Aorta (tissue), 5 donors: ENCODE measurements around the gene WDR31. TPM values are rescaled to one million over a fixed set of nuclear protein-coding genes. Genes with fewer than 3 reads are reported as not detected.

Experiments
- ATAC-seq: fragments of 200-7000 bp; cut with Tn5 transposase; one replicate; pipeline ENCODE4 v1.9.1; 2022; ENCODE audit warnings: moderate library complexity; ENCODE audit not compliant: low FRiP score
- DNase-seq, 2 donors: peaks; one replicate each; pipeline ENCODE4 v3.0.0-alpha.2; 2020
- H3K27ac ChIP-seq, 2 donors: one replicate each; pipeline ENCODE4 v1.5.1; 2013; ENCODE audit warnings: low read length in 2 of 2, mild to moderate bottlenecking in 2 of 2, moderate library complexity in 2 of 2, control low read depth in 1 of 2, inconsistent platforms in 1 of 2, low read depth in 1 of 2
- H3K27me3 ChIP-seq, 2 donors: one replicate each; pipeline ENCODE4 v1.6.1; 2013; ENCODE audit warnings: control low read depth in 1 of 2, low read length in 1 of 2, mild to moderate bottlenecking in 1 of 2, moderate library complexity in 1 of 2; ENCODE audit not compliant: insufficient read depth in 2 of 2, control insufficient read depth in 1 of 2
- H3K36me3 ChIP-seq, 2 donors: one replicate each; pipeline ENCODE4 v1.6.1; 2013; ENCODE audit warnings: control low read depth in 1 of 2, low read length in 1 of 2, mild to moderate bottlenecking in 1 of 2; ENCODE audit not compliant: insufficient read depth in 2 of 2, control insufficient read depth in 1 of 2
- H3K4me1 ChIP-seq, 2 donors: one replicate each; pipeline ENCODE4 v1.6.1; 2013; ENCODE audit warnings: low read length in 2 of 2, control low read depth in 1 of 2, mild to moderate bottlenecking in 1 of 2, moderate library complexity in 1 of 2; ENCODE audit not compliant: insufficient read depth in 2 of 2, control insufficient read depth in 1 of 2
- H3K4me3 ChIP-seq, 2 donors: one replicate each; pipeline ENCODE4 v1.5.1; 2013; ENCODE audit warnings: low read length in 2 of 2, control low read depth in 1 of 2, mild to moderate bottlenecking in 1 of 2
- H3K9me3 ChIP-seq: one replicate; pipeline ENCODE4 v1.6.1; 2013; ENCODE audit warnings: mild to moderate bottlenecking, low read length; ENCODE audit not compliant: control insufficient read depth
- WGBS, 2 donors: extraction: QIAGEN DNeasy Blood & Tissue Kit; methylation state at CpG; one replicate each; pipeline ENCODE4 v1.1.7; 2013; 5-methylcytosine and 5-hydroxymethylcytosine counted together
- intact Hi-C, 2 donors: fragments of 100-400 bp; cut with DNase I; formaldehyde crosslinking; loops; one replicate each; pipeline versions ENCODE4 v1.14.2 to v1.15.0; 2022
- polyA plus RNA-seq, 2 donors: library from polyadenylated mRNA; stranded (reverse); fragments of 200-250 nt; gene quantifications; one replicate each; pipeline ENCODE4 v1.2.3, GENCODE V29; 2013
- total RNA-seq, 2 donors: library from RNA; stranded (reverse); fragmentation: NEBNext Ultra II Directional; extraction: Animal tissue kit (Norgen Biotek cat#: 25700); gene quantifications; one replicate each; pipeline ENCODE4 v1.2.1, GENCODE V29; 2021
- donor health status: healthy with polysubstance abuse.
- donor health status: Bipolar disorder and iron deficiency.
- donor health status: DM: no; HTN: no; CAD: no.
- donor health status: DM: no; HTN: no; CAD: no.
- donor health status: DM: yes; HTN: yes; CAD: no.

The WDR31 gene
- total and polyA plus RNA-seq, 4 donors = 0.54 to 2.1 (median 1.1) TPM

DNA sequence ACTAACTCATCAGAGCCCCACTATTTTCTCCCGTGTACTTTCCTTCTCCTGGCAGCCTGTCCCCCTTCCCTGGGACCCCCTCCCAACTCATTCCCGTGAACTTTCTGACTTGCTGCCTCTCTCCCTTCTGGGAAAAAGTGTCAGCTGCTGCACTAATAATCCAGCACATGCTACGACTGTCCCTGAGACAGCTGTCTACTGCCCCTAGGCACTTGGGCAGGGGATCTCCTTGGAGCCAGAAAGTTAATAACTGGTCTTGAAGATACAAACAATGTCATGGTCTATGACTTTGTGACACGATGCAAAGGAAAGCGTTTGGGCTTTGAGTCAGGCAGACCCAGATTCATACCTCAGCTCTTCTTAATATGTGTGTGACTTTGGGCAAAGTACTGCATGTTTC is 26.8 kb downstream of the WDR31 start:
- no peak overlapping the region for H3K27ac ChIP-seq
- WGBS, 2 donors = 63 to 77% methylated on average over 5 of the region's 5 CpGs
- no peak for ATAC-seq
- H3K4me1 ChIP-seq = peaks cover 0 to 2% of the 10 kb centered on the region in 2 donors
- H3K9me3 ChIP-seq = no peaks in the 10 kb centered on the region
- no peaks in the 10 kb centered on the region for H3K27me3 ChIP-seq
- H3K36me3 ChIP-seq = no peaks in the 10 kb centered on the region
- no peak overlapping the region for H3K4me3 ChIP-seq
- DNase-seq = no peak
- intact Hi-C loops = loop anchor here in 1 of 2 donors (10.0 kb wide), 1 partner anchor 62 kb away; the partner anchor contains the start of gene HDHD3

DNA sequence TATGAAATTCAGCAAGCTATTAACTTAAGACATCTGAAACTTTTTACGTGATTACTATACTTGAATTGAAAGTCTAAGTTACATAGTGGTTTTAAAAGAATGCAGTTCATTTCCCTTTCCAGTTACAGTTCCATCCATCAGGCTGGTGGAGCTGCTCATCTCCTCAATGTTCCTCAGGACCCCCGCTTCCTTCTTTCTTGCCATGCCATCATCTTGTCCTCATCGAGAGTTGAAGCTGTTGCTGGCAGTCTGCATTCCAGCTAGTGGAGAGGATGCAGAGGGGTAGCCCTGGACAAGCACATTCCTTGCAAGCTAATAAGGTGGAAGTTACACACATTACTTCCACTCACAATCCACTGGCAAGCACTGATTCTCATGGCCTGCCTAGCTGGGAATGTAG is 28.1 kb downstream of the WDR31 start:
- H3K27ac ChIP-seq = no peak overlapping the region
- DNase-seq = no peak
- WGBS, 2 donors = 66 to 68% methylated on average over 3 of the region's 3 CpGs
- no peaks in the 10 kb centered on the region for H3K9me3 ChIP-seq
- H3K27me3 ChIP-seq = no peaks in the 10 kb centered on the region
- no peaks in the 10 kb centered on the region for H3K36me3 ChIP-seq
- intact Hi-C loops = loop anchor here in 1 of 2 donors (10.0 kb wide), 1 partner anchor 63 kb away; the partner anchor contains the start of gene HDHD3
- no peak for ATAC-seq
- H3K4me1 ChIP-seq = peaks cover 0 to 2% of the 10 kb centered on the region in 2 donors
- no peak overlapping the region for H3K4me3 ChIP-seq

- H3K4me1 ChIP-seq = no peaks in the 10 kb centered on the region
- DNase-seq (no peak), ATAC-seq (no peak)
- H3K27ac ChIP-seq = no peak overlapping the region
- H3K9me3 ChIP-seq = no peaks in the 10 kb centered on the region
- intact Hi-C loops = loop anchor here in 1 of 2 donors (10.0 kb wide), 1 partner anchor 64 kb away; the partner anchor contains the start of gene HDHD3
- no peaks in the 10 kb centered on the region for H3K27me3 ChIP-seq
- no peak overlapping the region for H3K4me3 ChIP-seq
- WGBS, 2 donors = 53% methylated on average over 3 of the region's 3 CpGs
- no peaks in the 10 kb centered on the region for H3K36me3 ChIP-seq
Measured at GRCh38 chr9:113310538-113310937, 29.5 kb downstream of the WDR31 start.

DNA sequence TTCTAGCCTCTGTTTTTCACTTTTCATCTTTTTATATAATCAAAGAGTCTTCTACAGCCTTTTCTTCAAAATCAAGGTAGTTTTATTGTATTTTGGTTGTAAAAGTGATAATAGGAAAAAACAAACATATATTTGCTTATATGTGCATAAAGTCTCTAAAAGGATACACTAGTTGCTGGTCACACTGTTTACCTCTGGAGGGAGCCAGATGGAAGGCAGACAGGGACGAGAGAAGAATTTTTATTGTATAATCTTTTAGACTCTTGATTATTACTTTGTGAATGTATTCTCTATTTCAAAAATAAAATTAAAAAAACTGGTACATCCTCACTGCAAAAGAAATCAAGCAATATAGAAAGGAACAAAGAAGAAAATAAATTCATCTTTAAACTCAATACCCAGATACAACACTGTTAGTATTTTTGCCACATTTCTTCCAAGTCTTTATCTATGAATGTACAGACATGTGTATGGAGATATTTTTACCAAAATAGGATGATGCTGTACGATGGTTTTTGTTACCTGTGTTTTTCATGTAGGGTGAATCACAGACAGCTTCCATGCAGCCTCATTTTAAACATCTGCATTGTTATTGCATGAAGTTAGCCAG is 30.8 kb downstream of the WDR31 start:
- Histone ChIP-seq H3K36me3 (no peaks in the 10 kb centered on the region), H3K27ac (no peak overlapping the region), H3K9me3 (no peaks in the 10 kb centered on the region), H3K4me3 (no peak overlapping the region), H3K27me3 (no peaks in the 10 kb centered on the region), H3K4me1 (no peaks in the 10 kb centered on the region)
- WGBS, 2 donors = 6 to 11% methylated on average over 2 of the region's 2 CpGs
- ATAC-seq (no peak), DNase-seq (no peak)
- intact Hi-C loops = no loop called here

- H3K36me3 ChIP-seq = no peaks in the 10 kb centered on the region
- WGBS, 2 donors = 58 to 60% methylated on average over 8 of the region's 8 CpGs
- H3K4me3 ChIP-seq = no peak overlapping the region
- no peaks in the 10 kb centered on the region for H3K4me1 ChIP-seq
- no peak for DNase-seq
- no peaks in the 10 kb centered on the region for H3K27me3 ChIP-seq
- no peak overlapping the region for H3K27ac ChIP-seq
- intact Hi-C loops = no loop called here
- no peak for ATAC-seq
- no peaks in the 10 kb centered on the region for H3K9me3 ChIP-seq
Measured at GRCh38 chr9:113307396-113307975, 32.6 kb downstream of the WDR31 start.

- Histone ChIP-seq H3K4me3 (no peak overlapping the region), H3K4me1 (no peaks in the 10 kb centered on the region), H3K27ac (no peak overlapping the region), H3K9me3 (no peaks in the 10 kb centered on the region), H3K36me3 (no peaks in the 10 kb centered on the region), H3K27me3 (no peaks in the 10 kb centered on the region)
- ATAC-seq (no peak), DNase-seq (no peak)
- WGBS, 2 donors = 71 to 83% methylated on average over 1 of the region's 1 CpG
- intact Hi-C loops = no loop called here
Measured at GRCh38 chr9:113306566-113306965, 33.5 kb downstream of the WDR31 start.

- no peak within 1 kb of the TSS for H3K4me3 ChIP-seq
- no peaks in the 10 kb centered on the region for H3K27me3 ChIP-seq
- H3K4me1 ChIP-seq = no peaks in the 10 kb centered on the region
- ATAC-seq (no peak), DNase-seq (no peak)
- no peaks in the 10 kb centered on the region for H3K9me3 ChIP-seq
- 73 to 78% methylated on average over 25 of the region's 25 CpGs for WGBS, 2 donors
- no peaks in the 10 kb centered on the region for H3K36me3 ChIP-seq
- intact Hi-C loops = no loop called here
- no peak within 1 kb of the TSS for H3K27ac ChIP-seq
Measured at GRCh38 chr9:113302792-113303418, 37.2 kb downstream of the WDR31 start, which contains the start of gene RNF183. Gene RNF183, minus strand, starts transcription at chr9:113303376. Its CDS starts 5,192 bp downstream, at chr9:113298184.

DNA sequence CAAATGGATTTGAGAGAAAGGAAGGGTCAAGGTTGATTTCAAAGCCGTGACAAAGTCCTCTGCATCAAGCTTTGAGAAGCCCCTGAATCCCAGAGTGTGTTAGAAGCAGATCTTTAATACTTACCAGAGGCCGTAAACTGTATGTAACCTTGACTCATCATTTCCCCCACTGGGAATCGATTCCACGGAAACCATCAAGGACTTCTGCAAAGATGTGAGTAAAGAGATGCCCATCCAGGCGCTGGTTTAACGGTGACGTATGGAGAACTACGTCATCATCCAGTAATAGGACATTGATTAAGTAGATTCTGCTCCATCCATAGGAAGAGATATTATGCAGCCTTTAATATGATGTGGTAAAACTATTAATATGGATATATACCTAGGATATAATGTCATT is 38.5 kb downstream of the WDR31 start:
- H3K9me3 ChIP-seq = no peaks in the 10 kb centered on the region
- intact Hi-C loops = no loop called here
- 93 to 94% methylated on average over 8 of the region's 8 CpGs for WGBS, 2 donors
- H3K27me3 ChIP-seq = no peaks in the 10 kb centered on the region
- no peaks in the 10 kb centered on the region for H3K36me3 ChIP-seq
- DNase-seq (no peak), ATAC-seq (no peak)
- H3K27ac ChIP-seq = no peak overlapping the region
- H3K4me3 ChIP-seq = no peak overlapping the region
- no peaks in the 10 kb centered on the region for H3K4me1 ChIP-seq
